Nucleus accumbens (tissue), 56 donors: Measurements from ENCODE around the gene LRRC1.
A peak's percentile ranks its signal among the peaks of the same experiment; 100 is the strongest.

Source experiments
- DNase-seq, 56 donors: peaks; one replicate each; lab custom pipeline; 2025; lab: John Stamatoyannopoulos, UW

LRRC1 gene

GRCh38 chr6:53837865-53838769 is 43.3 kb downstream of the LRRC1 start:
- DNase-seq, result peak in 42 of 56 donors; percentile 6 to 72 (median 38)

- no peak for DNase-seq
Measured at GRCh38 chr6:53840027-53840426, 45.2 kb downstream of the LRRC1 start.

- no peak for DNase-seq
Measured at GRCh38 chr6:53845280-53846195, 50.7 kb downstream of the LRRC1 start.

GRCh38 chr6:53846250-53846649 is 51.4 kb downstream of the LRRC1 start:
- DNase-seq, result peak in 2 of 56 donors; percentile 16 to 23

- no peak for DNase-seq
Measured at GRCh38 chr6:53847796-53848314, 53.0 kb downstream of the LRRC1 start.

- no peak for DNase-seq
Measured at GRCh38 chr6:53850527-53850926, 55.7 kb downstream of the LRRC1 start.

GRCh38 chr6:53851561-53851960 is 56.8 kb downstream of the LRRC1 start:
- no peak for DNase-seq

GRCh38 chr6:53852805-53853204 is 58.0 kb downstream of the LRRC1 start:
- DNase-seq, result no peak

GRCh38 chr6:53854843-53855567 is 60.2 kb downstream of the LRRC1 start:
- DNase-seq, result no peak

- DNase-seq, result no peak
Measured at GRCh38 chr6:53855940-53856339, 61.1 kb downstream of the LRRC1 start.

- no peak for DNase-seq
Measured at GRCh38 chr6:53857318-53858094, 62.7 kb downstream of the LRRC1 start.

GRCh38 chr6:53858196-53858595 is 63.4 kb downstream of the LRRC1 start:
- DNase-seq, result no peak

GRCh38 chr6:53858913-53859312 is 64.1 kb downstream of the LRRC1 start:
- no peak for DNase-seq

- DNase-seq, result no peak
Measured at GRCh38 chr6:53860511-53860910, 65.7 kb downstream of the LRRC1 start.

- no peak for DNase-seq
Measured at GRCh38 chr6:53861518-53861917, 66.7 kb downstream of the LRRC1 start.

GRCh38 chr6:53862662-53863462 is 68.1 kb downstream of the LRRC1 start:
- peak in 21 of 56 donors; percentile 8 to 60 (median 31) for DNase-seq

GRCh38 chr6:53864781-53865180 is 70.0 kb downstream of the LRRC1 start:
- DNase-seq, result no peak

- DNase-seq, result peak in 1 of 56 donors; percentile 24
Measured at GRCh38 chr6:53866226-53866625, 71.4 kb downstream of the LRRC1 start.

GRCh38 chr6:53868626-53869025 is 73.8 kb downstream of the LRRC1 start:
- no peak for DNase-seq
